T-helper 1 cell (primary cell): Measurements from ENCODE around the gene KDM2B.

Experiments
- DNase-seq, 5 donors: peaks; one replicate each; pipeline ENCODE4 v3.0.0-alpha.2; 2012 to 2020

KDM2B gene

DNA sequence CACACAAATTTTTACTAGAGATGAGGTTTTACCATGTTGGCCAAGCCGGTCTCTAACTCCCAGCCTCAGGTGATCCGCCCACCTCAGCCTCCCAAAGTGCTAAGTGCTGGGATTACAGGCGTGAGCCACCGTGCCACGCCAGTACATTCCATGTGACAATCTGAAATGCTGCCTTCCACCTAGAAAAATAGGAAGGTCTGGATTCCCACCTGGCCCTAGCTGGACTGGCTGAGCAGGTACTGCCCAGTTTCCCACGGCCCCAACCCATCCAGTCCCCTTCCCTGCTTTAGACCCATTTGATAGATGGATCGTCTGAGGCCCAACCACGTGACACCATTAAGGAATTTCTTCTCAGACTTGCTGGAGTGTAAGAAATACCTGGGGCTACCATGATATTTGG lies 55.4 kb downstream of the KDM2B start:
- DNase-seq, result no peak

DNA sequence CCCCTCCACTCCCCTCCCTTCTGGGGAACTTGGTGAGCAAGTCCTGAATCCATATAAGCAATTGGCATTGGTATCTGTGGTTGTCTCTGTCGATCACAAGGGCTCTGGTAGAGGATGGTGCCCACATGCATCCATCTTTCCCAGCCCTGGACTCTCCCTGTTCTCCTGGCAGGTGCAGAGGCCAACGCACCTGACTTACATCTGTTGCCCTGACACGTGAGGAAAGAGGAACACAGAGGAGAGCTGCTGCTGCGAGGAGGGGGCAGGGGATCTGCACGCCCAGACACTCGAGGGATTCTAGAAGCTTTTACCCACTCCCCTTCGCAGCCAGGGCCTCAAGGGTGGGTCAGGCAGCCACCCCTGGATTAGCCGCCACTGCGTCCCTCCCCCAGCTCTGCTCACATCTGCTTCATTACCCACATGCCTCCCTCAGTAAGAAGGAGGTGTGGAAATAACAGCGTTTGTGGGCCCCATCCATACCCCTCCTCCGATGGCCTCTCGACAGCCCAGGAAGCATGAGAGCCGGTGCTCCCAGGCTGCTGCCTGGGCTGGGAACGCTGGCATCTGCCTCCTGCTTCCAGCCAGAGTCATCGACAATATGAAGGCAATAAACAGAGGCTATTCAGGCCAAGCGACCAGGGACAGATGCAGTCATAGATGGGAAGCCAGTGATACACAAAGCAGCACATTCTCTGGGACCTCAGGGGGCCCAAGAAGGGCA lies 56.5 kb downstream of the KDM2B start:
- DNase-seq, result no peak

DNA sequence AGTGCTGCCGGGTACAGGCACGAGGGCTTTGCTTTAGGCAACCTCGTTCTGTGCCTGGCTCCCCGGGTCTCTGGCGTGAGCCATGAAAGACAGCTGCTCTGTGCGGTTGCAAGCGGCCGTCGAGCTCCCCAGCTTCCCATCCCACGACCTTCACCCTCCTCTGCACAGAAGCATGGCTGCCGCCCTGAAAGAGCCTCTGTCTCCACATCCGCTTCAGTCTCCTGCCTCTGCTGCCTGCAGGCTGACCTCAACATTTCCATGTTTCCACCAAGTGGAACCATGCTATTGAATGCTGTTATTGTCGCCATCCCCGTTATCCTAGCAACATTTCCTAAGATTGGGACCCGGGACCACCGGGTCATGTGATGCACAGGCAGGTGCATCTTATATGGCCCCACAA lies 57.1 kb downstream of the KDM2B start:
- no peak for DNase-seq

DNA sequence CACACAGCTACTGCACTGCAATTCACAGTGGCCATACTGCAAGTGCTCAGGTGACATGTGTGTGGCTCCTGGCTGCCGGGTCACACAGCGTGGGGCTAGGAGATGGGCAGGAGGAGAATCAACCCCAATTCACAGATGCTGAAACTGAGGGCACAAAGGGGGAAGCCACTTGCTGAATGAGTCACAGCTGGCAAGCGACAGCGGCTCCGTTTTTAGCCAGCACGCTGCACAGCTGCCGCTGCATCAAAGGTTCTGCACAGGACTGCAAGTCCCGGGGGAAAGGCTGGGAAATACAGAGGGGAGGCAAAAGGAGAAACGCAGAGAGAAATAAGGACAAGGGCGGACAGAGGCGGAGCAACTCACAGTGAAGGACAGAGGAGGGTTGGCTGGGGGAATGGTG lies 57.9 kb downstream of the KDM2B start:
- no peak for DNase-seq

DNA sequence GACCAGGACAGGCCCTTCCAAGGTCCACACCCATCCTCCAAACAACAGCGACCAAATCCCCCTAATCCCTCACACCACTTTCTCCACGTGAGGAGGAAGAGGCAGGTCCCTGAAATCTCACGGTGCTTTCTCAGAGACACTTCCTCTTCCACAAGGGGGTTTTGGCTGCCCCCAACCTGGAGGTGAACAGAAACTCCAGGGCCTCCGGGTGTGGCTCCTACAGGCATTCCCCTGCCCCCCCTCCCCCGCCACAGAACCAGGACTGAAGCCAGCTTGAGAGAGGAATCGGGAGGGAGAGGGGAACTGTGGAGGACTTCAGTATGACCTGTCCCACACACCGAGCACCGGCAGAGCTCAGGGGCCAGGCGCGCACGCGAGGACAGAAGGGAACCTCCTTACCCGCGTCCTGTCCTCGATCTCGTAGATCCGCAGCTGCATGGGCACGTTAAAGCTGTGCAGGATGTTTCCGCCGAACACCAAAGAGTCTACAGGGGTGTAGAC lies 60.2 kb downstream of the KDM2B start:
- DNase-seq, result no peak

DNA sequence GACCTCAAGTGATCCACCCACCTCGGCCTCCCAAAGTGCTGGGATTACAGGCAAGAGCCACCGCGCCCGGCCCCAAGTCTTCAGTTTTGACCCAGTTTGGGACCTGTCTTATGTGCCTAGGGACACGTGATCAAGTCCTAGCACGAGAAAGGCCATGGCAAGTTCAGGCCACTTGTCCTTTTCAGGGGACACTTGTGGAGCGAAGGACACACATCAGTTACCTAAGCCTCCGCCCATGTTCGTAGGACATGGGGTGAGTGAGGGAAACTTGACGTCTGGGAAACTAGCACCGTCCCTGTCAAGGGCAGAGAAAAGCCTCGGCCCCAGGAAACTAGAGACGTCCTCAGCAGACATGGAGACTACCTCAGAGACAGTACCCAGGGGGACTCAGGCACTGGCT lies 60.7 kb downstream of the KDM2B start:
- DNase-seq, result no peak

DNA sequence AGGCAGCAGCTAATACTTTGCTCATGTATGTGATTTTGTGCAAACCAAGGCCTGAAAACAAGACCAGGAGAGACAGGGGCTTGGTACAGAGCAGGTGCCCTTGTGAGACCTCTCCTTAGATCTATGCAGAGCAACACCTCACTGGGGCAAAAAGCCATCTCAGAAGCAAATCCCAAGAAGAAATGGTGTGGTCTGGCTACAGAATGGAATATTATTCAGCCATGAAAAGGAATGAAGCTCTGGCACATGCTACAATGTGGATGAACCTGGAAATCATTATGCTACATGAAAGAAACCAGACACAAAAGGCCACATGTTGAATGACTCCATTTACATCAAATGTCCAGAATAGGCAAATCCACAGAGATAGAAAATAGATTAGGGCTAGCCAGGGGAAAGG lies 61.6 kb downstream of the KDM2B start:
- no peak for DNase-seq

DNA sequence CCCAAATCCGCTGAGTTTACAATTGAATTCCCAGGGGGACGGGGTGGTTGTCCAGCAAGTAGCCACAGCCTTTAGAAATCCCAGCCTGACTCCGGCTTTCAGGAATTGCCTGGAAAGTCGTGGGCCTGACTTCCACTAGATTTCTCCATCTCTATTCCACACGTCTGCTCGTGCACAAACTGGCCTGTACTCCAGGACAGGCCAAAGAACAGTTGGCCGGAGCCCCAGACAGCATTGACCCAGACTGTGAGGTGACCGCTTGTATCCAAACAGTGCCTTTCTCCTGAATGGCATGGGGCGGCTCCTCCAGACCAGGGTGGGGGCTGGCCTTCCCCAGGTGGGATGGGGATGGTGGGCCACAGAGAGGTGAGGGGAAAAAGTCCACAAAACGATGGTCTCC lies 62.2 kb downstream of the KDM2B start:
- DNase-seq, result no peak

DNA sequence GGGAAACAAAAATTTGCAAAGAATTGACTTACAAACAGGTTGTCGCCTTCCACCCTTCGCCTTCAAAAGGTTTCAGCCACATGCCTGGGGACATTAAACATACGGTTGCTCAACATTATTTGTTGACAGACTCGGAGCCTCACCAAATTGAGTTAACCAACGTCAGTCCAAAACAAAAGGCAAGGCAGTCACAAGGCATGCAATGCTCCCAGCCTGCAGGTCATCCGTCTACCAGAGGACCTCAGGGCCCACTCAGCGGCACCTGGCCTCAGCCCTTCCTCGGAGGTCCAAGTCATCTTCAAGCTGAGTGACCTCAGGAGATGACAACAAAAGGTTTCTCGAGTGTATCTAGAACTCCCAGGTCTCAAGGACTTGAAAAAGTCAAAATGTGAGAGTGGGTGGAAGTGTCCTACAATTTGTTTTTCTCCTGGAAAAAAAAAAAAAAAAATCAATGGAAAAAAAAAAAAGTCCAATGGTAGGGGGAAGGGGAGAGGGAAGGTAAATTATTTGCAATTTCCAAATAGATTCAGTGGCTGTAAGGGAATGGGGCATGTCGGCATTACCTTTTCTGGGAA lies 64.3 kb downstream of the KDM2B start:
- no peak for DNase-seq

DNA sequence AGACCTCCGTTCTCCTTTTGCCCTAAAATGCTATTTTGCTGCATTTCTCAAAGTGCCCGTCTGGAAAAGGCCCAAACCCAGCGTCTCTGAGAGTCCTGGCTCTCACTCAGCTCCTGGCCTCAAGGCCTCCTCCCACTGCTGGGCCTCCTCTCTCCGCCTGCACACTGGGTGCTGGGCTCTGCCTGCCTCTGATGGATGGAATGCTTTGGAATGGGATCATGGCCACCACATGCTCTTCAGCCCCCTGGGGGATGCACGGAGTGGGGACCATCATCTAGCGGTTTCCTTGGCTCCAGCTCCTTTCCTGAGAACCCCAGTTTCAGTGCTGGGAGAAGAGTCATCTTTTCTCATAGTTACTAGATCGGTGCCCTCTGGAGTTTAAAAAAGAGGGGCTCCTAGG lies 65.2 kb downstream of the KDM2B start:
- DNase-seq, result no peak

DNA sequence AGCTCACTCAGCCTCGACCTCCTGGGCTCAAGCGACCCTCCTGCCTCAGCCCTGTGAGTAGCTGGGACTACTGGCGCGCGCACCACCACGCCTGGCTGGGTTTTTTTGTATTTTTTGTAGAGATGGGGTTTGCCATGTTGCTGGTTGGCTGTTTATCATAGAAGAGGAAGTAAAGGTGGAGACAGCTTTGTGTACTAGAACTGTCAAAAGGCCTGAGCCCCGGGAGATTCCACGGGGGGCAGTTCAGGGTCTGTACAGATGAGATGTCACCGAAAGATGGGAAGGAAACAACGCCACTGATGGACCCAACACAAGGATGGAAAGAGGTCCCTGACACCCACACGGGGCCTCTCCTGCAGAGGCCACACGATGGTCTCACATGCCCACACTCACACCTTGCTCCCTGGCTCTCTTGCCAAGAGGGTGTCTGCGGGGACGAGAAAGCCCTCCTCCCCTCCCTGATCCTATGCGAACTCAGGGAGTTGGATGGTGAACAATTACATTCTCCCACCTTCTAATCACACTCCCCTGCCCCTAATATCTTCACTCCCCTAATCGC lies 66.6 kb downstream of the KDM2B start:
- no peak for DNase-seq

DNA sequence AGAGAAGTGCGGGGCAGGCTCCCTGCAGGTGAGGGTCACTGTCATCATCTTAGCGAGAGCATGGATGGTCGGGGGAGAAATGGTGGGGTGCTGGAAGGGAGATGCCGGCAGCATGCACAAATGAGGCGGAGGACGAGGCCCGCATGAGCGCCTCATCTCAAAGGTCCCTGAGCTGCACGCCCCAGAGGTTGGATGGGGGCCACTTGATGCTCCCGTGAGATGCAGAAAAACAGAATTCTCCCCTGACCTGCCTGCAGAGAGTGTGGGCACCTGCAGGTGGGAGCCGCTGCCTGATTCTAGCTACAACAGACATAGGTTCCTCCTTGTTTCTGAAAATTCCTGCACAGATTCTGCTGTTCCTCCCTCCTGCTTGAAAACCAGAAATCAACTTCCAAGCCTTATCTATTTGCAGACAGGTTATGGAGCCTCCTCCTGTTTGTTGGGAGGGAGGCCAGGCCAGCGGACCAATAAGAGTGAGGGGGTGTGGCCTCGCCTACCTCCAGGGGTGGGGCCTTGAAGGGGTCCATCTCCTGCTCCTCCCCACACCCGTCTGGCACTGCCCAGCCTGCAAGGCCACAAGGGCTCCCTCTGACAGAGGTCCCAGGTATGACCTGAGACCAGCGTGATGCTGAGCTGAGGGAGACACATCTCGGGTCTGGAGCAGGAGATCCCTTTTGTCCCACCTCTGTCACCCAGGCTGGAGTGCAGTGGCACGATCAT lies 67.2 kb downstream of the KDM2B start:
- no peak for DNase-seq

DNA sequence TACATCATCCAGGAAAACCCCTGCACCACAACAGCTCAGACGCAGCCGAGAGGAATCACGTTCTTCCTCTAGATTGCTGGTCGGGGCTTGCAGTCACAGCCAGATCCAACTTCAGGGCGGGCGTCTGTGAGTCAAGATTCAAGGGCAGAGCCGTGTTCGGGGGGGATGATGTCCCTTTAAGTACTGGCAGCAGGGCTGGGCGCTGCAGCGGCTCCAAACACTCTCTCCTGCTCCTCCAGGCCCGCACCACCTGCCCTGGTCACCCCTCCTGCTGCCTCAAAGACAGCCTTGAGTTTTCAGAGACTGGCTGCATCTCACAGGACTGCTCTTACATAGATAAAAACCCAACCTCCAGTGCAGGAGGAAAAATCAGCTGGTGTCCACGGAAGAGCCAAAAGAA lies 68.3 kb downstream of the KDM2B start:
- no peak for DNase-seq

DNA sequence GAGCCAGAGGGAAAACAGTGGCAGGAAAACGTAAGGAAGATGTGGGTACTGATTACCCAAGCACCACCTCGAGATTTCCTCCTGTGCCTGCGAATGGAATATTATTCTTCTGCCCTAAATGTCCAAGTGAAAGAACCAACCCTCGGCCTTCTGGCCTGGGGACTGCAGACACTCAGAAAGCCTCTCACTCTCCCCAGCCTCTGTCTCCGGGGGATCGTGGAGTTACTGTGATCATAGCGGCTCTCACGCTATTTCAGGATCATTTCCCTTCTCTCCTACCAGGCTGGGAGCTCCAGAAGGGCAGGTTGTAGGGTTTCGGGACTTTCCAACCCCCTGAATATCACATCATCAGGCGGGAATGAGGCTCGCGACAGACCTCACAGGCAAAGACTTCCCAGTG lies 68.9 kb downstream of the KDM2B start:
- no peak for DNase-seq

DNA sequence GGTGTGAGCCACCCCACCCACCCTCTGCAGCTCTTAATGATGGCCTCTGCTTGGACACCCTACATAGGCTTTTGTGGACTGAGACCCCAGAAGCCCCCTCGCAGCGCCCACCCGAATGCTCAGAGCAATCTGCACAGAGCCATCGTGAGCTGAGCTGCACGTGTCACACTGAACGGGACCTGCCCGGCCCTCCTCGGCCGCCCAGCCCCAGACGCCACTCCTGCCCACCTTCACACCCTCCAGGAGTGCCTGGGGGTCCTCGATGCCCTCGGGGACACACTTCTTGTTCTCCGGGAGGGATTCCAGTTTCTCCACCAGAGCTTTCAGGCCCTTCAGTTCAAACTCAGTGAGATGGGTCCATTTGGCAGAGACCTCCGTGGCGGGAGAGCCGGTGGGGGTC lies 71.5 kb downstream of the KDM2B start:
- no peak for DNase-seq

DNA sequence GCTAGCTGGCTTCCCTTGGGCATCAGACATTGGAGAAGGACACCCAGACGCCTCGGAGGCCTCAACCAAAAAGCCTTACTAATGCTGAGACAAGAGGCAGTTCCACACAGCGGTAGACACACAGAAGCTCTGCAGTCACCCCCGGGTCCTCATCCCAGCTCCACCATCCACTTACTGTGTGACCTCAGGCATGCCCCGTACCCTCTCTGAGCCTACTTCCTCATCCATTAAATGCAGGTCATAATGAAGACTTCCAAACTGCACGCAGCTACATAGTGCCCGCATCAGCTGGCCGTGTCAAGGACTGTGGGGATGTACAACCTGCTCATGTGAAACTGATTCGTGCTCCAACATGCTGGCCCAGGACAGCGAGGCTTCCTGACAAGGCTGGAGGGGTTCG lies 72.3 kb downstream of the KDM2B start:
- DNase-seq, result no peak

DNA sequence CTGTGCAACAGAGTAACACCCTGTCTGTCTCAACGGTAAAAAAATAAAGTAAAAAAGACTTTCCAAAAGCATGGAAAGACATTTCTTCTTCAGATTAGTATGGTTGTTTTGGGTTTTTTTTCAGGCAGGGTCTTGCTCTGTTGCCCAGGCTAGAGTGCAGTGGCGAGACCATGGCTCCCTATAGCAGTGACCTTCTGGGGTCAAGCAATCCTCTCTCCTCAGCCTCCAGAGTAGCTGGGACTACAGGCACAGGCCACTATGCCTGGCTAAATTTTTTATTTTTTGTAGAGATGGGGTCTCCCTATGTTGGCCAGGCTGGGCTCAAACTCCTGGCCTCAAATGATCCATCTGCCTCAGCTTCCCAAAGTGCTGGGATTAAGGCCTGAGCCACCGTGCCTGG lies 72.8 kb downstream of the KDM2B start:
- DNase-seq, result no peak

DNA sequence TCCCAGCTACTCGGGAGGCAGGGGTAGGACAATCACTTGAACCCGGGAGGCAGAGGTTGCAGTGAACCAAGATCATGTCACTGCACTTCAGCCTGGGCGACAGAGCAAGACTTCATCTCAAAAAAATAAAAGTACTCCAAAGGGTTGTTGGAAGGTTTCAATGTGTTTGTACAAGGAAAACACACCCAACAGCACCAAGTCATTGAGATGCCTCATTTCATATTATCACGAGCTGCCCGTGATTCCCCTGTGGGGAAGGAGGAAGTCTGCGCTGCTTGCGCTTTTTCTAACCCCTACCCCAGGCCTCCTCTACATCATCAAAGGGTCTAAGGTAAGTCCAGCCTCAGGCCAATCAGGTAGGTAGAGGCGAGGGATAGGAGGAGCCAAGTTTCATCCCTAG lies 73.6 kb downstream of the KDM2B start:
- DNase-seq, result no peak

DNA sequence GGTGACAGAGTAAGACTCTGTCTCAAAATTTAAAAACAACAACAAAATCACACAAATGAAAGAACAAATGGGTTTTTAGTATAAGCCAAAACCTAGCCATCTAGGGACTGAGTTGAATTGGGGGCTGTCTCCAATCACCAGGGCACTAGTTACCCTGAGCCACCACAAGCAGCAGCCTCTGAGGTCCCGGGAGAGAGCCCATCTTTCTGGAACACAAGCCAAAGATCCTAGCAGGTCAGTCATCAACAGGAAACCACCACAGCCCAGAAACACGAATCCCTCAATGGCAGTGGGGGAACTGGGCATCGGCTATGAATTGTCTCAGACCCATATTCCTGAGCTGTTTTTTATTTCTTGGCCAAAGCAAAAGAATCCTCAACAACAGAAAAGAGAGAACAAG lies 75.3 kb downstream of the KDM2B start:
- no peak for DNase-seq

DNA sequence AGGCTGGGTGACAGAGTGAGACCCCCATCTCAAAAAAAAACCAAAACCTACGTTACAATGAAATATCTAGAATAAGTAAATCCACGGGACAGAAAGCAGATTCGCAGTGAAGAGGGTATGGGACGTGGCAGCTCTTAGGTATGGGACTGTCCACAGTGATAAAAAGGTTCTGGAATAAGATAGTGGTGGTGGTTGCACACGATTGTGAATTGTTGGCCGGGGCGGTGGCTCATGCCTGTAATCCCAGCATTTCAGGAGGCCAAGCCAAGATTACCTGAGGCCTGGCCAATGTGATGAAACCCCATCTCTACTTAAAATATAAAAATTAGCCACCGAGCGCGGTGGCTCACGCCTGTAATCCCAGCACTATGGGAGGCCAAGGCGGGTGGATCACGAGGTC lies 76.3 kb downstream of the KDM2B start:
- no peak for DNase-seq

DNA sequence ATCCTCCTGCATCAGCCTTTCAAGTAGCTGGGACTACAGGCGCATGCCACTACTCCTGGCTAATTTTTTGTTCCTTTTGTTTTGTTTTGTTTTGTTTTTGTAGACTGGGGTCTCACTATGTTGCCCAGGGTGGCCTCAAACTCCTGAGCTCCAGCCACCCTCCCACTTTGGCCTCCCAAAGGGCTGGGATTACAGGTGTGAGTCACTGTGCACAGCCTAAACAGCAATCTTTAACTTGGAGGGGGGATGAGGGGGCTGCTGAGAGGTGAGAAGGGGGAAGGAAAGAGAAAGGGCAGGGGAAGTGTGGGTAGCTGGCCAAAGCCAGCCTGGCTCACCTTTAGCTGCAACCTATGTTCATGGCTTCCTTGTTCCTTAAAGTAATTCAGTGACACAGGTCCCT lies 77.4 kb downstream of the KDM2B start:
- DNase-seq, result no peak

DNA sequence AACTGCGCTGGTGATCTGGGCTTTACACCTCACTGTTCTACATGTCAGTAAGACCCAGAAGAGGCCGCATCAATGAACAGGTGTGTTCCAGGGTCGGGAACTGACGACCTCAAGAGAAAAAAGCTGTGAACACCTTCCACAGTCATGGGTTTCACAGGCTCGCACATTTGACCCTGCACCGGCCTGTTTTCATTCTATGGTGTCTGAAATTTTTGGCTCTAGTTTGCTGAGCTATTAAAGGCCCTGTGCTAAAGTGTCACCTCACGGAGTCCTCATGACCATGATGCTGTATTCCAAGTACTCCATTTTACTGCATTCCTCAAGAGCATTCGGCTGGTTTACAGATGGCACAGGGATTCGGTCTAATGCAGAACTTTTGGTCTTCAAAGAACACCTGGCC lies 78.9 kb downstream of the KDM2B start:
- no peak for DNase-seq

DNA sequence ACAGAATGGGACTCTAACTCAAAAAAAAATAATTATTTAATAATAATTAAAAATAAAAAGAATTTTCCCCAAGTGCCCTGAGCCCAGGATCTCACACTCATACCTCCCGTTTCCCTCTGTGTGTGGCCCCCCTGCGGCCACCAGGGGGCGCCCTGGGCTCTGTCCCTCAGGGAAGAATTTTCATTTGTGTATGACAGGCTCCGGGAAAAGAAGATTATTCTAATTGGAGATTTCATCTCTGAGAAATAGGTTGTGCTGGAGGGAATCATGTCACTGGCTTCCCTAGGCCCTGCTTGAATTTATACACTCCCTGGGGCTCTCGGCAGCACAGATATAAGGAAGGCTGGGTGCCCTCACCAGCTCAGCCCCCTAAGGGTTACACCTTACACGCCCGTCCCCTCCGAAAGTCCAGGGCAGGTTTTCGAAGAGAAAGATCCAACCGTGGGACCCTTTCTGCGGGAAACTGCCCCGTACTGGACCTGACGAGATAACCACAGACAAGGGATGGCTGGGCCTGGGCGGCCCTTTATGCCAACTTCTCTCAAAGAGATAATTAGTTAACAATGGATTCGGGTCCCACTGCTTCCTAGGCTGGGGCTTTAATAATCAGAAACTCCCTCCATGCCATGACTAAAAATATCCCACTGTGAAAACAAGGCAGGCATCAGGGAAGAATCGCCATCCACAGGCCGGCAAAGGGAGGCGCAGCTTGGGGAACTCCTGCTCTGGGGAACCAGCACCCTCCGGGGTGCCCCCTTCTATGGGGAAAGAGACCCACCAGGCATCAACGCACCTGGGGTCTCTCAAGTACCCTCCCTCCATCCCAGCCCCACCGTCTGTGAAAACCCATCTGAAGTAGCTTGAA lies 80.7 kb downstream of the KDM2B start:
- DNase-seq, result peak; percentile 46 to 69 (median 57)
